ENCODE data around the gene NKX1-2. TPM values are rescaled to one million over a fixed set of nuclear protein-coding genes. Genes with fewer than 3 reads are reported as not detected.

The NKX1-2 gene
- total RNA-seq, 2 experiments from 2014 or later = not detected

DNA sequence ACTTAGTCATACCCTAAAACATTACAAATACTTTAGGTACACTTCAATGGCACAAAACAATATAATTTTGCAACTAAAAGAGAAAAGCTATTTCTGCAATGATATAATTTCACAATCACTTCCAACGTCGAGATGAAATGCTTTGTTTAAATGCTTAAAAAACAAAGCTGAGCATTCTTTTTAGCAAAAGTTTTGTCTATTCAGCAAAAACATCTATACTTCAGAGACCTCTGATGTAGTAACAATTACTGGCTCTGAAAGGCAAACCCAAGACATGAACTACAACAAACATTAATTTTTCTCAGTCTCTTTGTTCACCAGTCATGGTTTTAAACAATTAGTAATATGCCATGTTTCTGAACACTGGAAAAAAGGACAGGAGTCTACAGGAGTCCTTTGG, 47.6 kb downstream of the NKX1-2 start:
- BruUV-seq (replicated peaks) = no TSS peak
- ChIA-PET CTCF (ENCODE audit: unreplicated experiment) (no interaction called here), POLR2A (no interaction called here)
- Histone ChIP-seq H3K4me2 (ENCODE audit: low read length) (no peak overlapping the region), H3K36me3 (ENCODE audit: insufficient read depth, low read length) (peaks cover 21% of the 10 kb centered on the region; the same call in 1 of the 2 replicates), H4K20me1 (ENCODE audit: insufficient read depth, low read length) (no peaks in the 10 kb centered on the region), H3K4me3 (ENCODE audit: low read depth, low read length, poor library complexity, severe bottlenecking) (no peak overlapping the region), H3K27ac (ENCODE audit: low read depth, low read length, poor library complexity, severe bottlenecking) (no peak overlapping the region), H3K9me3 (ENCODE audit: low read length) (no peaks in the 10 kb centered on the region), H2AFZ (ENCODE audit: low read length) (no peak overlapping the region), H3K4me1 (ENCODE audit: insufficient read depth, low read length, poor library complexity, severe bottlenecking) (peaks cover 12% of the 10 kb centered on the region), H3K9me2 (ENCODE audit: insufficient read depth, low read length) (no peaks in the 10 kb centered on the region), H3K79me2 (ENCODE audit: insufficient read depth, low read depth, low read length) (no peaks in the 10 kb centered on the region)
- no peak for TF ChIP-seq EZH2phosphoT487 (IDR thresholded peaks at IDR 0.05; ENCODE audit: borderline replicate concordance, low read depth, low read length)
- TF ChIP-seq, protein P1, sequence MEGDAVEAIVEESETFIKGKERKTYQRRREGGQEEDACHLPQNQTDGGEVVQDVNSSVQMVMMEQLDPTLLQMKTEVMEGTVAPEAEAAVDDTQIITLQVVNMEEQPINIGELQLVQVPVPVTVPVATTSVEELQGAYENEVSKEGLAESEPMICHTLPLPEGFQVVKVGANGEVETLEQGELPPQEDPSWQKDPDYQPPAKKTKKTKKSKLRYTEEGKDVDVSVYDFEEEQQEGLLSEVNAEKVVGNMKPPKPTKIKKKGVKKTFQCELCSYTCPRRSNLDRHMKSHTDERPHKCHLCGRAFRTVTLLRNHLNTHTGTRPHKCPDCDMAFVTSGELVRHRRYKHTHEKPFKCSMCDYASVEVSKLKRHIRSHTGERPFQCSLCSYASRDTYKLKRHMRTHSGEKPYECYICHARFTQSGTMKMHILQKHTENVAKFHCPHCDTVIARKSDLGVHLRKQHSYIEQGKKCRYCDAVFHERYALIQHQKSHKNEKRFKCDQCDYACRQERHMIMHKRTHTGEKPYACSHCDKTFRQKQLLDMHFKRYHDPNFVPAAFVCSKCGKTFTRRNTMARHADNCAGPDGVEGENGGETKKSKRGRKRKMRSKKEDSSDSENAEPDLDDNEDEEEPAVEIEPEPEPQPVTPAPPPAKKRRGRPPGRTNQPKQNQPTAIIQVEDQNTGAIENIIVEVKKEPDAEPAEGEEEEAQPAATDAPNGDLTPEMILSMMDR (conservative IDR thresholded peaks at IDR 0.05; ENCODE audit: low read length) = no peak
- no peak for DNase-seq (ENCODE audit: low spot score)
- intact Hi-C loops (cut with micrococcal nuclease; ENCODE audit: unreplicated experiment) = loop anchor here (5.0 to 10.0 kb wide), 2 partner anchors 310 to 817 kb away; partner anchors contain the start of gene CHST15

DNA sequence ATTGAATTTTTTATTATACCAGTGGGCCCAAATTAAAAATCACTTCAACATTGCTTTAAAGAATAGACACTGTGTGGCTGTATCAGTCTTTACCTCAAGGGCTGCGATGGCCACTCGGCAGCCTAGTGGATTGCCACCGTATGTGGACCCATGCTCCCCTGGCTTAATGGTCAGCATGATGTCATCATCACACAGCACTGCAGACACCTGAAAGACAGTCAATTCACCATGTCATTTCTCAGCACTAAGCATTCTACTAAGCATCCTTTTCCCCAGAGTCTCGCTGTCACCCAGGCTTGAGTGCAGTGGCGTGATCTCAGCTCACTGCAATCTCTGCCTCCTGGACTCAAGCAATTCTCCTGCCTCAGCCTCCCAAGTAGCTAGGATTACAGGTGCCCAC, 48.2 kb downstream of the NKX1-2 start:
- no peak overlapping the region for H3K27ac ChIP-seq (ENCODE audit: low read depth, low read length, poor library complexity, severe bottlenecking)
- H3K79me2 ChIP-seq (ENCODE audit: insufficient read depth, low read depth, low read length) = no peaks in the 10 kb centered on the region
- BruUV-seq (replicated peaks) = no TSS peak
- ChIA-PET CTCF (ENCODE audit: unreplicated experiment) (no interaction called here), POLR2A (no interaction called here)
- H3K36me3 ChIP-seq (ENCODE audit: insufficient read depth, low read length) = peaks cover 21% of the 10 kb centered on the region; the same call in 1 of the 2 replicates
- no peaks in the 10 kb centered on the region for H4K20me1 ChIP-seq (ENCODE audit: insufficient read depth, low read length)
- H3K4me2 ChIP-seq (ENCODE audit: low read length) = no peak overlapping the region
- intact Hi-C loops (cut with micrococcal nuclease; ENCODE audit: unreplicated experiment) = loop anchor here (5.0 to 10.0 kb wide), 2 partner anchors 309 to 817 kb away; partner anchors contain the start of gene CHST15
- no peaks in the 10 kb centered on the region for H3K9me3 ChIP-seq (ENCODE audit: low read length)
- H3K4me1 ChIP-seq (ENCODE audit: insufficient read depth, low read length, poor library complexity, severe bottlenecking) = peaks cover 12% of the 10 kb centered on the region
- no peak overlapping the region for H2AFZ ChIP-seq (ENCODE audit: low read length)
- H3K4me3 ChIP-seq (ENCODE audit: low read depth, low read length, poor library complexity, severe bottlenecking) = no peak overlapping the region
- no peak for TF ChIP-seq EZH2phosphoT487 (IDR thresholded peaks at IDR 0.05; ENCODE audit: borderline replicate concordance, low read depth, low read length)
- TF ChIP-seq, protein P1 (conservative IDR thresholded peaks at IDR 0.05; ENCODE audit: low read length) = no peak
- H3K9me2 ChIP-seq (ENCODE audit: insufficient read depth, low read length) = no peaks in the 10 kb centered on the region
- DNase-seq (ENCODE audit: low spot score) = no peak

Other genes with a start within 250 kb of the NKX1-2 start
- 13.5 and 16.1 TPM in 2 replicates for gene OAT, start 31.1 kb downstream of the NKX1-2 start, total RNA-seq (2014; rRNA removed; shearing (Covaris generic))
- 24.3 and 27.1 TPM in 2 replicates for gene OAT, start 31.1 kb downstream of the NKX1-2 start, total RNA-seq (2022)
- gene LHPP, start 11.8 kb upstream of the NKX1-2 start, total RNA-seq (2014; rRNA removed; shearing (Covaris generic)) = 19.1 and 30.3 TPM in 2 replicates
- 53.3 and 65.2 TPM in 2 replicates for gene LHPP, start 11.8 kb upstream of the NKX1-2 start, total RNA-seq (2022)

Data from OCI-LY7 (cell line).